Lung (tissue), 12 donors: ENCODE results near the gene TIMM29. TPM values are rescaled to one million over a fixed set of nuclear protein-coding genes. Genes with fewer than 3 reads are reported as not detected.

ENCODE experiments used
- ATAC-seq: fragments of 200-7000 bp; cut with Tn5 transposase; one replicate; pipeline ENCODE4 v1.9.1; 2020; ENCODE audit warnings: moderate number of reproducible peaks; ENCODE audit not compliant: insufficient read depth, low FRiP score
- DNase-seq, 3 donors: peaks; one replicate each; pipeline ENCODE4 v3.0.0-alpha.2; 2013 to 2017
- H3K27ac ChIP-seq, 2 donors: one replicate each; pipeline ENCODE4 v1.5.1; 2013; ENCODE audit warnings: mild to moderate bottlenecking in 2 of 2, moderate library complexity in 2 of 2, control low read depth in 1 of 2, inconsistent platforms in 1 of 2, low read depth in 1 of 2, low read length in 1 of 2
- H3K27me3 ChIP-seq, 3 donors: one replicate each; pipeline ENCODE4 v1.5.1; 2013; ENCODE audit warnings: low read length in 2 of 3; ENCODE audit not compliant: control insufficient read depth in 3 of 3, insufficient read depth in 3 of 3
- H3K36me3 ChIP-seq, 4 donors: one replicate each; pipeline ENCODE4 v1.5.1; 2013; ENCODE audit warnings: low read length in 4 of 4, mild to moderate bottlenecking in 1 of 4, moderate library complexity in 1 of 4; ENCODE audit not compliant: control insufficient read depth in 4 of 4, insufficient read depth in 4 of 4
- H3K4me1 ChIP-seq, 5 donors: one replicate each; pipeline ENCODE4 v1.5.1; 2013; ENCODE audit warnings: low read length in 5 of 5, mild to moderate bottlenecking in 2 of 5, moderate library complexity in 1 of 5; ENCODE audit not compliant: control insufficient read depth in 5 of 5, insufficient read depth in 5 of 5
- H3K4me3 ChIP-seq: one replicate; pipeline ENCODE4 v1.5.1; 2013; ENCODE audit warnings: mild to moderate bottlenecking, control low read depth, moderate library complexity
- H3K9ac ChIP-seq, 2 donors: one replicate each; pipeline ENCODE4 v1.5.1; 2013; ENCODE audit warnings: low read length in 2 of 2, control low read depth in 1 of 2; ENCODE audit not compliant: insufficient read depth in 1 of 2
- H3K9me3 ChIP-seq, 4 donors: one replicate each; pipeline ENCODE4 v1.5.1; 2013; ENCODE audit warnings: low read length in 3 of 4, mild to moderate bottlenecking in 1 of 4, moderate library complexity in 1 of 4; ENCODE audit not compliant: control insufficient read depth in 4 of 4, insufficient read depth in 3 of 4
- WGBS, 2 donors: extraction: QIAGEN DNeasy Blood & Tissue Kit; methylation state at CpG; one replicate each; pipeline ENCODE4 v1.1.7; 2013; 5-methylcytosine and 5-hydroxymethylcytosine counted together
- polyA plus RNA-seq, 2 donors: library from polyadenylated mRNA; stranded (reverse); fragments of 200-250 nt; gene quantifications; one replicate each; pipeline ENCODE4 v1.2.1, GENCODE V29; 2013
- total RNA-seq, 2 donors: library from RNA; depleted of rRNA in 1 of 2; stranded (reverse); fragments of >200 nt in 1 of 2; gene quantifications; one replicate each; pipeline ENCODE4 v1.2.1, GENCODE V29; 2014 to 2021
- TF ChIP-seq, protein P1 (sequence below): IDR thresholded peaks from 2 replicates; pipeline ENCODE4 v1.5.1; 2012; ENCODE audit warnings: mild to moderate bottlenecking; ENCODE audit errors: control extremely low read depth, extremely low read depth
- donor health status: control.
- donor health status: control.
- donor health status: Bipolar disorder and iron deficiency.
- donor health status: healthy.
- donor health status: DM: yes; HTN: yes; CAD: no.

The TIMM29 gene
- total and polyA plus RNA-seq, 4 donors: 15.6 to 20.4 (median 17.3) TPM

DNA sequence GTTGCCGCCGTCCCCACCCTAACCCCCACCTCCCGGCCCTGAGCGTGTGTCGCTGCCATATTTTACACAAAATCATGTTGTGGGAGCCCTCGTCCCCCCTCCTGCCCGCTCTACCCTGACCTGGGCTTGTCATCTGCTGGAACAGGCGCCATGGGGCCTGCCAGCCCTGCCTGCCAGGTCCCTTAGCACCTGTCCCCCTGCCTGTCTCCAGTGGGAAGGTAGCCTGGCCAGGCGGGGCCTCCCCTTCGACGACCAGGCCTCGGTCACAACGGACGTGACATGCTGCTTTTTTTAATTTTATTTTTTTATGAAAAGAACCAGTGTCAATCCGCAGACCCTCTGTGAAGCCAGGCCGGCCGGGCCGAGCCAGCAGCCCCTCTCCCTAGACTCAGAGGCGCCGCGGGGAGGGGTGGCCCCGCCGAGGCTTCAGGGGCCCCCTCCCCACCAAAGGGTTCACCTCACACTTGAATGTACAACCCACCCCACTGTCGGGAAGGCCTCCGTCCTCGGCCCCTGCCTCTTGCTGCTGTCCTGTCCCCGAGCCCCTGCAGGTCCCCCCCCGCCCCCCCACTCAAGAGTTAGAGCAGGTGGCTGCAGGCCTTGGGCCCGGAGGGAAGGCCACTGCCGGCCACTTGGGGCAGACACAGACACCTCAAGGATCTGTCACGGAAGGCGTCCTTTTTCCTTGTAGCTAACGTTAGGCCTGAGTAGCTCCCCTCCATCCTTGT lies 6.5 kb upstream of the TIMM29 start:
- H3K9ac ChIP-seq: no peak overlapping the region
- H3K27me3 ChIP-seq: no peaks in the 10 kb centered on the region
- ATAC-seq: no peak
- no peak for DNase-seq
- H3K9me3 ChIP-seq: no peaks in the 10 kb centered on the region
- TF ChIP-seq, protein P1, sequence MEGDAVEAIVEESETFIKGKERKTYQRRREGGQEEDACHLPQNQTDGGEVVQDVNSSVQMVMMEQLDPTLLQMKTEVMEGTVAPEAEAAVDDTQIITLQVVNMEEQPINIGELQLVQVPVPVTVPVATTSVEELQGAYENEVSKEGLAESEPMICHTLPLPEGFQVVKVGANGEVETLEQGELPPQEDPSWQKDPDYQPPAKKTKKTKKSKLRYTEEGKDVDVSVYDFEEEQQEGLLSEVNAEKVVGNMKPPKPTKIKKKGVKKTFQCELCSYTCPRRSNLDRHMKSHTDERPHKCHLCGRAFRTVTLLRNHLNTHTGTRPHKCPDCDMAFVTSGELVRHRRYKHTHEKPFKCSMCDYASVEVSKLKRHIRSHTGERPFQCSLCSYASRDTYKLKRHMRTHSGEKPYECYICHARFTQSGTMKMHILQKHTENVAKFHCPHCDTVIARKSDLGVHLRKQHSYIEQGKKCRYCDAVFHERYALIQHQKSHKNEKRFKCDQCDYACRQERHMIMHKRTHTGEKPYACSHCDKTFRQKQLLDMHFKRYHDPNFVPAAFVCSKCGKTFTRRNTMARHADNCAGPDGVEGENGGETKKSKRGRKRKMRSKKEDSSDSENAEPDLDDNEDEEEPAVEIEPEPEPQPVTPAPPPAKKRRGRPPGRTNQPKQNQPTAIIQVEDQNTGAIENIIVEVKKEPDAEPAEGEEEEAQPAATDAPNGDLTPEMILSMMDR: no peak
- WGBS, 2 donors: 84 to 86% methylated on average over 33 of the region's 33 CpGs
- H3K27ac ChIP-seq: no peak overlapping the region
- H3K4me1 ChIP-seq: no peaks in the 10 kb centered on the region
- H3K36me3 ChIP-seq: peaks cover 2 to 53% (median 24%) of the 10 kb centered on the region in 4 donors
- H3K4me3 ChIP-seq: no peak overlapping the region

DNA sequence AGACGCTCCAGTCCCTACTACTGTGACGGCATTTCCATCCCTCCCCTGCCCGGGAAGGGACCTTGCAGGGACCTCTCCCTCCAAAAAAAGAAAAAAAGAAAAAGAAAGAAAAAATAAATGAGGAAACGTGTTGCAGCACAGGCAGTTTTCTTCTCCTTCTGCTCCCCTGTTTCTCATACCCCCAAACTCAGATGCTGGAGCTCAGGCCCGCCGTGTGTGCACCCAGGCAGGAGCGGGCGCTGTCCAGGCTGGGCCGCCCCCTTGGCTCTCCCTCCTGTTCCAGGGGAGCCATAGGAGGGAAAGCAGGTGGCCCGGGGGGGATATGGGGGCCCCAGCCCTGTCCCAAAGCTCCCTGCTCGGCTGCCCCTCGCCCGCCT lies 6.0 kb upstream of the TIMM29 start:
- Histone ChIP-seq H3K9ac (no peak overlapping the region), H3K4me1 (peaks cover 0 to 5% (median 2%) of the 10 kb centered on the region in 5 donors), H3K9me3 (no peaks in the 10 kb centered on the region), H3K27ac (no peak overlapping the region), H3K36me3 (peaks cover 2 to 53% (median 24%) of the 10 kb centered on the region in 4 donors), H3K4me3 (no peak overlapping the region), H3K27me3 (no peaks in the 10 kb centered on the region)
- 91% methylated on average over 13 of the region's 13 CpGs for WGBS, 2 donors
- TF ChIP-seq, protein P1: no peak
- ATAC-seq: no peak
- no peak for DNase-seq

- H3K36me3 ChIP-seq: peaks cover 2 to 53% (median 22%) of the 10 kb centered on the region in 4 donors
- no peak overlapping the region for H3K9ac ChIP-seq
- no peak overlapping the region for H3K4me3 ChIP-seq
- peaks cover 0 to 7% (median 5%) of the 10 kb centered on the region in 5 donors for H3K4me1 ChIP-seq
- no peaks in the 10 kb centered on the region for H3K9me3 ChIP-seq
- ATAC-seq (no peak), DNase-seq (no peak)
- H3K27me3 ChIP-seq: no peaks in the 10 kb centered on the region
- 94% methylated on average over 29 of the region's 29 CpGs for WGBS, 2 donors
- TF ChIP-seq, protein P1: no peak
- H3K27ac ChIP-seq: no peak overlapping the region
Measured at GRCh38 chr19:10923260-10924112, 5.1 kb upstream of the TIMM29 start.
